Glutamatergic neuron (in vitro differentiated cells): ENCODE results near the gene ANTXR1. TPM values are rescaled to one million over a fixed set of nuclear protein-coding genes. Genes with fewer than 3 reads are reported as not detected.

Experiments used
- DNase-seq: peaks from one replicate; pipeline ENCODE4 v3.0.0; 2022
- H3K27ac Mint-ChIP-seq: one replicate; pipeline ENCODE4 v1.8.0; 2020; ENCODE audit warnings: mild to moderate bottlenecking, mixed read lengths, inconsistent platforms; ENCODE audit not compliant: unreplicated experiment
- H3K27me3 Mint-ChIP-seq: one replicate; pipeline ENCODE4 v1.8.0; 2020; ENCODE audit warnings: mild to moderate bottlenecking, moderate library complexity, mixed read lengths, inconsistent platforms; ENCODE audit not compliant: unreplicated experiment
- H3K36me3 Mint-ChIP-seq: one replicate; pipeline ENCODE4 v1.8.0; 2020; ENCODE audit warnings: mild to moderate bottlenecking, mixed read lengths, inconsistent platforms; ENCODE audit not compliant: unreplicated experiment
- H3K4me1 Mint-ChIP-seq: one replicate; pipeline ENCODE4 v1.8.0; 2020; ENCODE audit warnings: mild to moderate bottlenecking, low read depth, mixed read lengths, inconsistent platforms; ENCODE audit not compliant: unreplicated experiment
- H3K4me3 Mint-ChIP-seq: one replicate; pipeline ENCODE4 v1.8.0; 2020; ENCODE audit warnings: mild to moderate bottlenecking, mixed read lengths, inconsistent platforms; ENCODE audit not compliant: unreplicated experiment
- H3K9me3 Mint-ChIP-seq: one replicate; pipeline ENCODE4 v1.8.0; 2020; ENCODE audit warnings: mild to moderate bottlenecking, moderate library complexity, mixed read lengths, inconsistent platforms; ENCODE audit not compliant: unreplicated experiment
- total RNA-seq: library from RNA; stranded (reverse); fragmentation: NEBNext Ultra II Directional; extraction: Animal tissue kit (Norgen Biotek cat#: 25700); gene quantifications from one replicate; pipeline ENCODE4 v1.2.1, GENCODE V29; 2021; ENCODE audit not compliant: unreplicated experiment
- TF ChIP-seq, protein P1 (sequence below): fragments of 200-600 bp; sonication (generic); IDR thresholded peaks from one replicate; pipeline ENCODE4 v1.5.0; 2021; ENCODE audit not compliant: partially characterized antibody, unreplicated experiment

The ANTXR1 gene
- total RNA-seq, 1 donor from 2014 or later: 26.7 TPM

DNA sequence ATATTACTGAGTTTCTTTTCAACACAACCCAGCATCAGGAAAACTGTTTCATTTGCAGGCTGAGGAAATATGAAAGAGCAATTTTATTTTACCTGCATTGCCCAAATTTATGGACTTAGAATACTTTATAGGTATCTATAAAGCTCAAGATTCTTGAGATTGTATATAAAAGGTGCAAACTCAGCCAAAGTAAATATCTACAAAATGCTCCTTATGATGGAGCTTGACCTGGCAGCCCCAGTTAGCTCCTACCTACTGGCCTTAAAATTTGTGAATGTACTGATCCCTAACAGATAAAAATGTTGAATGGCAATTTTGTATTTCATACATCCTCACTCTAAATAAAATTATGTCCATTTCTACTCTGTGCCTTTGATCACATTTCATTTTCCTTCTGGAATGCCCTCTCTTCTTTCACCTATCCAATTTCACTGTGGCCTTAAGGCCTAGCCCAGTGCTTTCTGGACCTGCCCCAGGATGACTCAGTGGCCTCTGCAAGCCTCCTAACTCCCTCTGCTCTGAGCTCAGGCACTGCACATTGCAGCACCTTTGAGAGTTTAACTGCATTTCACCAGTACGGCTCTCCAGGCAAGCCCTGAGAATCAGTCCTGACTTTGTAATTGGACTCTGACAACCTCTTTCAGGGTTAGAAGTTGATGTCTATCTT lies 125.9 kb downstream of the ANTXR1 start:
- DNase-seq: no peak
- no peak overlapping the region for H3K4me3 Mint-ChIP-seq
- H3K36me3 Mint-ChIP-seq: no peaks in the 10 kb centered on the region
- TF ChIP-seq, protein P1, sequence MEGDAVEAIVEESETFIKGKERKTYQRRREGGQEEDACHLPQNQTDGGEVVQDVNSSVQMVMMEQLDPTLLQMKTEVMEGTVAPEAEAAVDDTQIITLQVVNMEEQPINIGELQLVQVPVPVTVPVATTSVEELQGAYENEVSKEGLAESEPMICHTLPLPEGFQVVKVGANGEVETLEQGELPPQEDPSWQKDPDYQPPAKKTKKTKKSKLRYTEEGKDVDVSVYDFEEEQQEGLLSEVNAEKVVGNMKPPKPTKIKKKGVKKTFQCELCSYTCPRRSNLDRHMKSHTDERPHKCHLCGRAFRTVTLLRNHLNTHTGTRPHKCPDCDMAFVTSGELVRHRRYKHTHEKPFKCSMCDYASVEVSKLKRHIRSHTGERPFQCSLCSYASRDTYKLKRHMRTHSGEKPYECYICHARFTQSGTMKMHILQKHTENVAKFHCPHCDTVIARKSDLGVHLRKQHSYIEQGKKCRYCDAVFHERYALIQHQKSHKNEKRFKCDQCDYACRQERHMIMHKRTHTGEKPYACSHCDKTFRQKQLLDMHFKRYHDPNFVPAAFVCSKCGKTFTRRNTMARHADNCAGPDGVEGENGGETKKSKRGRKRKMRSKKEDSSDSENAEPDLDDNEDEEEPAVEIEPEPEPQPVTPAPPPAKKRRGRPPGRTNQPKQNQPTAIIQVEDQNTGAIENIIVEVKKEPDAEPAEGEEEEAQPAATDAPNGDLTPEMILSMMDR: no peak
- no peaks in the 10 kb centered on the region for H3K27me3 Mint-ChIP-seq
- H3K9me3 Mint-ChIP-seq: no peaks in the 10 kb centered on the region
- H3K27ac Mint-ChIP-seq: no peak overlapping the region
- no peaks in the 10 kb centered on the region for H3K4me1 Mint-ChIP-seq

DNA sequence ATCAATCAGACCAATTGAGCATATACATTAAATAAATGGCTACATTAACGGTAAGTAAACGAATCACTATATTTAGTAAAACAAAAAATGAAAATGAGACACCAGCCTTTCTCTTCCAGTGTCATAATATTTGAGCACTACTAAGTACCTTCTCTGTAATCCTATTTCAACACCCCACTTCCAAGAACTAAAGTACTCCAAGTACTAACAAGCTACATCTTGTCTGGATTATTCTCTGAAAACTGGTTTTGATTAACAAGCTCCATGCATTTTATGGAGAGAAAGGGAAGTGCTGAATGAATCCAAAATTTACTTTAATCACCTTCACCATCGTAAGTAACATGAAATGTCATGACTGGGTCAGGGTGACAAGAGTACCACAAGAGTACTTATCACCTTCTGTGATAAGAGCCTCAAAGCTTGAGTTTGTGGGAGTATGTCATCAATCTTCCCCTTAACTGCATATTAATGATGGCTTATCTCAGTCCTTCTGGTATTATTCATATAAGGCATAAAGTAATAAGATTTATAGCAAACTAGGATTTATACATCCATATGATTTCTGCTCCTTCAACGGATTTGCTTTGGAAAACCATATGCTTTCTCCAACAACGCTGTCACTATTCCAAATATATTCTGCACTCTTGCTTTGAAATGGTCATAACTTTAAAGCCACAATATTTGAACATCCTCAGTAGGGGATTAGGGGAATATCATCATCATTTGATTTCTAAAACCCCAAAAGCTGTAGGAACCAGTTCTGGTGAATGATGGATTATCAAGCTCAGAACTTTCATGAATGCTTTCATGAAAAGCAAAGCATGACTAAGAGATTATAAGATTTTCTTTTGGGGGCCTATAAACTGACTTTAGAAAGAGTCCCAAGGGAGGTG lies 127.0 kb downstream of the ANTXR1 start:
- Mint-ChIP-seq H3K9me3 (no peaks in the 10 kb centered on the region), H3K4me3 (no peak overlapping the region), H3K4me1 (no peaks in the 10 kb centered on the region), H3K36me3 (no peaks in the 10 kb centered on the region), H3K27me3 (no peaks in the 10 kb centered on the region), H3K27ac (no peak overlapping the region)
- TF ChIP-seq, protein P1: no peak
- DNase-seq: no peak

DNA sequence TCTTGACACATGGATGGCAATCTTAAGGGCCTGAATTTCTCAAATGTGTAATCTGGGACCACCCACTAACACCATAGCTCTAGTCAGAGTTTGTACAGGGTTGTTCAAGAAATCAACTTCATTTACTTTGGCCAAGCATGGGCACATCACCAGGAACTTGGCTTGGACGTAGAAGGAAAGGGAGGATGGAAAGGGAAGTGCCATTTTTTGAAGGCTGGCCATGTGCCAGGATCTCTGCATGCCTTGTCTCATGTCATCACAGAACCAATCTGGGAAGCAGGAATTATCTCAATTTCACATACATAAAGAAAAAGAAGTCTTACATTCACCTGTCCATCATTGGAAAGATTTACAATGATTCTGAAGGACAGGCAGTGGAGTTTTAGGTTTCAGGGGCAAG lies 128.1 kb downstream of the ANTXR1 start:
- H3K27ac Mint-ChIP-seq: no peak overlapping the region
- no peaks in the 10 kb centered on the region for H3K9me3 Mint-ChIP-seq
- H3K36me3 Mint-ChIP-seq: no peaks in the 10 kb centered on the region
- H3K4me1 Mint-ChIP-seq: no peaks in the 10 kb centered on the region
- H3K4me3 Mint-ChIP-seq: no peak overlapping the region
- TF ChIP-seq, protein P1: no peak
- DNase-seq: no peak
- H3K27me3 Mint-ChIP-seq: no peaks in the 10 kb centered on the region

DNA sequence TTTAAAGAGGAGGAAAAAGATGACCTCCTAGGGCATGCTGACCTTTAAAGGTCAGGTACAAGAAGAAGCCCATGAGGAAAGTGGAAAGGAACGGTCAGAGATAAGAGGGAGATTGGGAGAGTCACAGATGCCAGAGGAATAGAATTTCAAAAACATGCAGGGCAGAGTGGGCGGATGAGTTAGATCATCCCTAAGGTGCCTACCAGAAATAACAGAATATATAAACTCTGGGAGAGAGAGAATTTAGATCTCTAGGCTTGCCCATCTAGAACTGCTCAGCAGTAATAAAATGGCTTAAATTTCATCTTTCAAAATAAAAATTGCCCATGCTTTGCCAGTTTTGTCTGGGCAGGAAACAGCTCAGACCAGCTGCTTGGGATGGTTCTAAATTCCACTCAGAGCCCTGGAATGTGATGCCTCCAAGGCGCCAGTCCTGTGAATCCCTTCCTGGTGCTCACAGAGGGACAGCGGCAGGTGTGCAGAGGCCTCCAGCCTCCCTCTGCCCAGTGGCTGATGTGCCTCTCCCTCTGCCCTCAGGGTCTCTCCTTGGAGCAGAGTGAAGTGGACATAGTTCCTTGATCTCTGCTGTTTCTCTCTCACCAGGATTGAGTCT lies 130.9 kb downstream of the ANTXR1 start:
- no peaks in the 10 kb centered on the region for H3K4me1 Mint-ChIP-seq
- TF ChIP-seq, protein P1: no peak
- no peak for DNase-seq
- no peak overlapping the region for H3K27ac Mint-ChIP-seq
- H3K36me3 Mint-ChIP-seq: no peaks in the 10 kb centered on the region
- no peaks in the 10 kb centered on the region for H3K9me3 Mint-ChIP-seq
- no peaks in the 10 kb centered on the region for H3K27me3 Mint-ChIP-seq
- no peak overlapping the region for H3K4me3 Mint-ChIP-seq
